IPS-15b (cell line): ENCODE data around the gene MAPKAP1.

ENCODE experiments used
- H3K27me3 ChIP-seq: one replicate; pipeline ENCODE4 v1.6.1; 2013; ENCODE audit warnings: low read length; ENCODE audit not compliant: control insufficient read depth, insufficient read depth
- H3K36me3 ChIP-seq: one replicate; pipeline ENCODE4 v1.6.1; 2013; ENCODE audit warnings: low read length; ENCODE audit not compliant: control insufficient read depth, insufficient read depth
- H3K4me1 ChIP-seq: one replicate; pipeline ENCODE4 v1.6.1; 2013; ENCODE audit warnings: mild to moderate bottlenecking, low read length; ENCODE audit not compliant: control insufficient read depth, insufficient read depth
- H3K4me3 ChIP-seq: one replicate; pipeline ENCODE4 v1.5.1; 2013; ENCODE audit warnings: low read depth, low read length
- H3K9ac ChIP-seq: one replicate; pipeline ENCODE4 v1.6.1; 2013; ENCODE audit warnings: low read depth, mild to moderate bottlenecking, low read length
- H3K9me3 ChIP-seq: one replicate; pipeline ENCODE4 v1.6.1; 2013; ENCODE audit warnings: mild to moderate bottlenecking, low read length; ENCODE audit not compliant: control insufficient read depth, insufficient read depth

MAPKAP1 gene

DNA sequence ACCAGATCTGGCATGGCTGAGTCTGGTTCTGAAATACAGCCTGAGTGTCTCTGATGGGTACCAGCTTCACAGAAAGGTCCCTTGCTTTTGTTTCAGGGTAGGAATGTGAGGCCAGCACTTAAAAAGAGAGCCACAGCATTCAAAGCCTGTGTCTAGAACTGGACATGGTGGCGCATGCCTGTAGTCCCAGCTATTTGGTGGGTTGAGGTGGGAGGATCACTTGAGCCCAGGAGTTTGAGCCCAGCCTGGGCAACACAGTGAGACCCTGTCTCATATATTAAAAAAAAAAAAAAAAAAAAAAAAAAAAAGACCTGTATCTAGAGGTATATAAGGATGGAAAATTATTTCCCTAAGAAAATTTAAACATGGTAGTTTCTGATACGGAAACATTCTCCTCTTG lies 243.1 kb downstream of the MAPKAP1 start:
- no peaks in the 10 kb centered on the region for H3K36me3 ChIP-seq
- H3K9me3 ChIP-seq, result no peaks in the 10 kb centered on the region
- no peak overlapping the region for H3K4me3 ChIP-seq
- H3K27me3 ChIP-seq, result no peaks in the 10 kb centered on the region
- H3K4me1 ChIP-seq, result no peaks in the 10 kb centered on the region
- H3K9ac ChIP-seq, result no peak overlapping the region

DNA sequence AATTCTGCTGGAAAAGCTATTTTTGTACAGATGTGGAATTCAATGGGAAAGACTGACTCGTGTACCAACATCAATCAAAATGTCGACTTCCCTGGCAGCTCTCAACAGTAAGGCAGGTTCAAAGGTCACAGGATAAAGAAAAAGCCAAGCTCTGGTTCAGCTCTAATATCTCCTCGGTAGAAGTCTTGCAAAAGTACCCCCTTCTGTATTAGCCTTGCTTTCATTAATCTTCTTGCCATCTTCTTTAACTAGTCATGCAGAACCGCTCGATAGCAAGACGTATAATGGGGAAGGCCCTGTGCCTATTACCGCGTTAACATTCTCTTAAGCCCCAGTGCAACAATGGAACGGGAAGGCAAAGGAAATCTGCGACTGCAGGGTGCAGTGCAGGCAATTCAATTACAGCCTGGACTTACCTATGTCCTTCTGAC lies 244.1 kb downstream of the MAPKAP1 start:
- no peaks in the 10 kb centered on the region for H3K27me3 ChIP-seq
- H3K4me1 ChIP-seq, result no peaks in the 10 kb centered on the region
- H3K4me3 ChIP-seq, result no peak overlapping the region
- peaks cover 2% of the 10 kb centered on the region for H3K9me3 ChIP-seq
- H3K36me3 ChIP-seq, result no peaks in the 10 kb centered on the region
- H3K9ac ChIP-seq, result no peak overlapping the region

DNA sequence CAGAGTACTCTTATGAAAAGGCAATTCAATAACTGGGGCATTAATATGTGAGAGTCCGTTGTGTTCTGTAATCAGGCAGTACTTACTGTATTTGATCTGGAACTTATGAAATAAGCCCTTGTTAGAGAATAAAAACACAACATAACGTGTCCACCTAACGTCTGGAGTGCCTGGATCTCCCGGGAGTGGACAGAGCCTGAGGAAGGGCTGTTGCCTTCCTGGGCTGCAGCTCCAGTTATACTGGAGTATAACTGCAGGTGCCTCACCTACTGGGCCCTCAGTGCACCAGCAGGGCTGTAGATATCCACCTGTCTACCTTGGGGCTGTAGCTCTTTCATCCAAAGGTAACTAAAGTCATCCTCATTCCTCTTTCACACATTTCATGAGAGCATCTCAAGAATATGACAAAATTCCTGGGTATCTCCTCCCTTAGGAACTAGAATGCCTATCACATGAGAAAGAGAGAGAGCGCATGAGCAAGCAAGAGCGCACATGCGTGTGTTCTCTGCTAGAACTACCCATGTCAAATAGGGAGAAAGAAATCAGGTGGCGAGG lies 245.3 kb downstream of the MAPKAP1 start:
- no peak overlapping the region for H3K9ac ChIP-seq
- H3K4me3 ChIP-seq, result no peak overlapping the region
- H3K9me3 ChIP-seq, result peaks cover 4% of the 10 kb centered on the region
- H3K4me1 ChIP-seq, result no peaks in the 10 kb centered on the region
- no peaks in the 10 kb centered on the region for H3K27me3 ChIP-seq
- H3K36me3 ChIP-seq, result no peaks in the 10 kb centered on the region

DNA sequence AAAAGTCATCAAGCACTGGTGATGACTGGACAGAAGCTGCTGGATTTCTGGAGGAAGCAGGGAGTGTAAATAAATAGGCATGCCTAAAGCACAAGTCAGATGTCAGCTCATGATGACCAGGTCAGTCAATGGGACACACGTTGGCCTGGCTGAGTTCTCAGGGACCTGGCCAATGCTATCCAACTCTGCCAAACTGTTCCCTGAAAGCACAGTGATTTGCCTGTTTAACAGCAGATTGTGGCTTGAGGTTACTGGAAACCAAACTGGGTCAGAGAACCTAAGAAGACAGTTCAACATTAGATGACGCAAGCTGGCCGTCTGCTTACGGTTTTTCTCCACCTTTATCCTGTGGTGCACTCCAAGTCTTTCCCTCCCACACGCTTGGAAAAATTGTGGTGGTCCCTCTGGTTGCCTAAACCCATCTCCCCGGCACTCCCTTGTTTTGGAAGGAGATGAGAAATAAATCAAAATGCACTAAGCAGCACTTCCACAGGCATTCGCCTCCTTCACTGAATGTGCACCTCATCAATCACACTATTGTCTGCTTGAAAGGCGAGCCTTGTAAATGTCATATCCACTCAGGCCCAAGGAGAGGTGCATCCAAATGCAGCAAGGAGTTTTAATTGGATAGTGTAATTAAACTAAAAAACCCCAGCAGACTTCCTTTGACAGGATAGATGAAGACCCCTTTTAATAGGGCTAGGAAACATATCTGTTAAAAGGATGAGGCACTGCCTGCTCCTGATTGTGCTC lies 245.9 kb downstream of the MAPKAP1 start:
- Histone ChIP-seq H3K9ac (no peak overlapping the region), H3K9me3 (peaks cover 10% of the 10 kb centered on the region), H3K27me3 (no peaks in the 10 kb centered on the region), H3K4me1 (no peaks in the 10 kb centered on the region), H3K4me3 (no peak overlapping the region), H3K36me3 (no peaks in the 10 kb centered on the region)

DNA sequence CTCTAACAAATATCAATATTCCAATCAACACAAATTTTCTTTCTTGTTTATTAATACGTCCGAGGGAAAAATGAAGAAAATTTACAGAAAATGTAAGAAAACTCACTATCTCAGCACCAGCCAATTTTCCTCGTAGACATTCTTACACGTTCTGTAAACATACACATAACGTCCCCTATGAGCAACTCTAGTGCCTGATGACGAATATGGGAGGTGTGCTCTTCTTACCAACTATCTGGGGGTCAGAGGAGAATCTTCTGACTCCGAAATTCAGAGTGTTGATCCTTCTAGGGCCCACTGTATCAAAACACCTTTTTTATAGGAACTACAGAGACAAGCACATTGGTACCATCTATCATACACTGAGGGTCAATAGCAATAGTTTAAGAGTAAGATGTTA lies 246.7 kb downstream of the MAPKAP1 start:
- Histone ChIP-seq H3K9me3 (peaks cover 11% of the 10 kb centered on the region), H3K9ac (no peak overlapping the region), H3K36me3 (no peaks in the 10 kb centered on the region), H3K4me3 (no peak overlapping the region), H3K27me3 (no peaks in the 10 kb centered on the region), H3K4me1 (no peaks in the 10 kb centered on the region)

DNA sequence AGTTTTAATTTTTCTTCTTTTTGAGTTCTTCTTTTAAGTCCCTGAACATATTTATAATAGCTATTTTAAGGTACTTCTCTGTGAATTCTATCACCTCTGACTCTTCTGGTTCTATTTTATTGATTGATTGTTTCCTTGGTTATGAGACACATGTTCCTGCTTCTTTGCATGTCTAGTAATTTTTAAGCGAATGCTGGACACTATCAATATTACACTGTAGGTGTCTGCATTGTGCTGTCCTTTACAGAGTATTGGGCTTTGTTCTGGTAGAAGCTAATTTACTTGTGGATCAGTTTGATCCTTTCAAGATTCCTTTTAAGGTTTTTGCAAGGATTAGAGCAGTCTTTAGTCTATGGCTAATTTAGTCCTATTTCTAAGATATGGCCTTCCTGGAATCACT lies 249.7 kb downstream of the MAPKAP1 start:
- peaks cover 11% of the 10 kb centered on the region for H3K9me3 ChIP-seq
- H3K27me3 ChIP-seq, result no peaks in the 10 kb centered on the region
- no peak overlapping the region for H3K9ac ChIP-seq
- no peaks in the 10 kb centered on the region for H3K36me3 ChIP-seq
- H3K4me3 ChIP-seq, result no peak overlapping the region
- peaks cover 8% of the 10 kb centered on the region for H3K4me1 ChIP-seq

DNA sequence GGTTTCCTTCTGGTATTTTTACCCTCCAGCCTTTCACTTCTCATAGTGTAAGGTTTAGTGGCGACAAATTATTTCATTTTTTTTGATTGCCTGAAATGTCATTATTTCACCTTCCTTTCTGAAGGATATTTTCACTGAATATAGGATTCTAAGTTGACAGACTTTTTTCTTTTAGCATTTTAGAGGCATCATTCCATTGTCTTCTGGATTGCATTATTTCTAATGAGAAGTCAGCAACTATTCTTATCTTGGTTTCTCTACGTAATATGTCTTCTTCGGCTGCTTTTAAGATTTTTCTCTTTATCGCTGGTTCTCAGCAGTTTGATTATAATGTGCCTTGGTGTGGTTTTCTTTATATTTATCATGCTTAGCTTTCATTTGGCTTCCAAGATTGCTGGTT lies 251.1 kb downstream of the MAPKAP1 start:
- no peaks in the 10 kb centered on the region for H3K27me3 ChIP-seq
- no peak overlapping the region for H3K9ac ChIP-seq
- H3K4me3 ChIP-seq, result no peak overlapping the region
- no peaks in the 10 kb centered on the region for H3K36me3 ChIP-seq
- H3K9me3 ChIP-seq, result peaks cover 11% of the 10 kb centered on the region
- H3K4me1 ChIP-seq, result peaks cover 8% of the 10 kb centered on the region

DNA sequence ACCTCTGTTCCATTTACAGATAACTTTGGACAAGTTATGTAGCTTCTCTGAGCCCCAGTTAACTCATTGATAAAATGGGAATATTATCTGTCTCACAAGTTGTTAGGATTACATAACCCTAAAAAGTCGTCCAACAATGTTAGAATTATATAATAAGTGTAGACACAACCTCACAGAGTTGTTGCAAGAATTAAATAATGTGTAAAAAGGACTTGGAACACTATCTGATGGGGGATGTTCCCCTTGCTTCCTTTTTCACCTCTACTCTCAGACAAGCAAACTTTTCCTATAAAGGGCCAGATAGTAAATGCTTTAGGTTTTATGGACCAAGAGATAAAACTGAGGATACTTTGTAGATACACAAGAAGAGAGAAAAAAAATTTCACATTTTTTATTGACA lies 251.9 kb downstream of the MAPKAP1 start:
- H3K4me1 ChIP-seq, result peaks cover 8% of the 10 kb centered on the region

DNA sequence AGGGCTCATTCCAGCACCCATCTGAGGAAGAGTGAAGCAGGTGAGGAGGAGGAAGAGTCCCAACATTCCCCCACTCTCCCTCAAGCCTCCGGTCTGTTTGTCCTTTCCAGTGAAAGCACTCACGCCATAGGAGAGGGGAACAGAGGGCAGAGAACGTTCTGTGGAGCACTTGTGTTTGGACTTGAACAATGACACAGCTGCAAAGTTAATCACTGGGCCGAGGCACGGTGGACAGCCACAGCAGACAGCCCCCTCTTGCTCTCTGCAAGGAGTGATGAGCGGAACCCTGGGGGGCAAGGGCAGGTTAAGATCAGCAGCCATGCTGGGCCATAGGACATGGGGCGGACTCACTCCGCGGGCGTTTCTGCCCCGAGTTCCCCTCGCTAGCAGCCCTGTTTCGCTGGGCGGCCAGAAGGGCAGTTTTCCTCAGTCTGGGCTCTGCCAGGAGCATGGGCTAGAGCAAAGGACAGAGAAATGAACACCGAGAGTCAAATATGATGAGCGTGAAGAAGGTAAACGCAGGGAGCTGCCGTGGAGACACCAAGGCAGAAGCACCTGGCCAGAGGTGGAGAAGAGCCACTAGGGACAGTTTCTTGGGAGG lies 259.7 kb downstream of the MAPKAP1 start:
- Histone ChIP-seq H3K4me3 (no peak overlapping the region), H3K4me1 (no peaks in the 10 kb centered on the region), H3K36me3 (no peaks in the 10 kb centered on the region), H3K9ac (no peak overlapping the region), H3K9me3 (no peaks in the 10 kb centered on the region), H3K27me3 (no peaks in the 10 kb centered on the region)

More for the DNA sequence above, 251.9 kb downstream of the MAPKAP1 start:
- Histone ChIP-seq H3K27me3 (no peaks in the 10 kb centered on the region), H3K9ac (no peak overlapping the region), H3K9me3 (peaks cover 11% of the 10 kb centered on the region), H3K36me3 (no peaks in the 10 kb centered on the region), H3K4me3 (no peak overlapping the region)

DNA sequence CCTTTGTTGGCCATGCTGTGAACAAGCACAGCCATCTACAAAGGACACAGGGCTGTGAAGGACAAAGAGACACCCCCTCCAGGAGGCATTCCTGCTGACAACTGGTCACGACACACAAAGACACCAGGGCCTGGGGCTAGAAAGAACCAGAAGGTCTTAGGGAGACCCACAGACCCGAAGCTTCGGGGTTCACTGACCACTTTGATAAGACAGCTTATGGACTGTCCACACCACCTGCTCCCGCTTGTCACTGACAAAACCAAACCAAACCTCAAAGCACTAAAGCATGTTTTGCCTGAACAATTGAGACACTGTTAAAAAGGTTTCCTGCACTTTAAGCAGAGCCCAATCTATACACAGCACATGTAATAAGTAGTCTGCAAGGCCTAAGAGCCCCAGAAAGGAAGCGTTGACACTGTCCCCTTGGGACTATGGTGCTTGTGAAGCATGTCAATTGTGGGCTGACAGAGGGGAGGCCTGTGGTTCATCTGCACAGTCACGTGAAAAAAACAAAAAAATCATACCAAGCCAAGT lies 260.4 kb downstream of the MAPKAP1 start:
- Histone ChIP-seq H3K9ac (no peak overlapping the region), H3K4me3 (no peak overlapping the region), H3K9me3 (no peaks in the 10 kb centered on the region), H3K27me3 (no peaks in the 10 kb centered on the region), H3K36me3 (no peaks in the 10 kb centered on the region), H3K4me1 (no peaks in the 10 kb centered on the region)

DNA sequence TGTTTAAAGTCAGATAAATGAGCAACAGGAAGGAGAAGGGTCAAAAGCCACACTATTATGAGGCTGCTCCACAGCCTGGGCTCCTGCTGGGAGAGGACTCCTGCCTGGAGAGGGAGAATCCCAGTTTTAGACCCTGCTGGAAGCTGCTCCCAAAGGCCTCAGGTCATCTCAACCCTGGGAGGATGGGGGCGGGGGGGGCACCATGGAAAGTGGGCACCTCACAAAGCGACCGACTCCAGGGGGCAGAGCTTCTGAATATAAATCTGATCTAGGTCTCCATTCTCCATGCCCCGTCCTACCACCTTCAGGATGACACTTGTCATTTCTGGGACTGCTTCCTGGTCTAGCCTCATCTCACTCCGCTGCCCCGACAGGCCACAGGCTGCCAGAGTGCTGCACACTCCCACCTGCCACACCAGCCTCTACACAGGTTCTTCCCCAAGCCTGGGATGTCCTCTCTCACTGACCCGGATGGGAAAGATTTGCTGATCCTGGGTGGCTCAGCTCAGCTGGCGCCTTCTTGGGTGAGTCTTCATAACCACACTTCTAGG lies 262.0 kb downstream of the MAPKAP1 start:
- Histone ChIP-seq H3K4me3 (no peak overlapping the region), H3K9ac (no peak overlapping the region), H3K4me1 (no peaks in the 10 kb centered on the region), H3K9me3 (no peaks in the 10 kb centered on the region), H3K36me3 (no peaks in the 10 kb centered on the region), H3K27me3 (no peaks in the 10 kb centered on the region)
